CD4-positive, CD25-positive, alpha-beta regulatory T cell (primary cell): Measurements from ENCODE around the gene UBE2E2. TPM values are rescaled to one million over a fixed set of nuclear protein-coding genes. Genes with fewer than 3 reads are reported as not detected.
A peak's percentile ranks its signal among the peaks of the same experiment; 100 is the strongest.

ENCODE experiments used
- ATAC-seq, 2 donors: fragments of 150-1000 bp; cut with Tn5 transposase; one replicate each; pipeline ENCODE4 v1.10.0; 2021; ENCODE audit warnings: low read depth in 2 of 2, moderate number of reproducible peaks in 2 of 2, moderate library complexity in 1 of 2
- DNase-seq, 3 donors: peaks; one replicate each; pipeline versions ENCODE4 v3.0.0 to v3.0.0-alpha.2; 2012 to 2022; ENCODE audit warnings: mixed read lengths in 1 of 3
- H3K27ac ChIP-seq: one replicate; pipeline ENCODE4 v1.7.0; 2013; ENCODE audit warnings: mild to moderate bottlenecking, low read length; ENCODE audit not compliant: insufficient read depth, poor library complexity, severe bottlenecking
- H3K27me3 ChIP-seq: one replicate; pipeline ENCODE4 v1.7.0; 2013; ENCODE audit warnings: low read length; ENCODE audit not compliant: control insufficient read depth, insufficient read depth
- H3K36me3 ChIP-seq: one replicate; pipeline ENCODE4 v1.7.0; 2013; ENCODE audit warnings: mild to moderate bottlenecking, low read length, moderate library complexity; ENCODE audit not compliant: control insufficient read depth, insufficient read depth
- H3K4me1 ChIP-seq: 2 replicates; pipeline ENCODE4 v1.7.0; 2013; ENCODE audit warnings: mild to moderate bottlenecking, low read length; ENCODE audit not compliant: insufficient read depth, control insufficient read depth, poor library complexity, severe bottlenecking
- H3K4me3 ChIP-seq: one replicate; pipeline ENCODE4 v1.7.0; 2013; ENCODE audit warnings: low read depth, mild to moderate bottlenecking, low read length, moderate library complexity
- H3K9me3 ChIP-seq, 2 experiments: 1 replicate in 1 of 2; 2 replicates in 1 of 2; pipeline ENCODE4 v1.7.0; 2013; ENCODE audit warnings: low read length in 2 of 2, mild to moderate bottlenecking in 1 of 2, moderate library complexity in 1 of 2; ENCODE audit not compliant: control insufficient read depth in 2 of 2
- H3K27ac Mint-ChIP-seq, 3 donors: one replicate each; pipeline ENCODE4 v1.8.0; 2020 to 2022; ENCODE audit warnings: mild to moderate bottlenecking in 3 of 3, mixed read lengths in 3 of 3, moderate library complexity in 2 of 3
- H3K27me3 Mint-ChIP-seq: one replicate; pipeline ENCODE4 v1.8.0; 2022; ENCODE audit warnings: mild to moderate bottlenecking, mixed read lengths
- H3K36me3 Mint-ChIP-seq: one replicate; pipeline ENCODE4 v1.8.0; 2020; ENCODE audit warnings: mixed read lengths
- H3K4me1 Mint-ChIP-seq, 4 donors: one replicate each; pipeline ENCODE4 v1.8.0; 2020 to 2022; ENCODE audit warnings: mixed read lengths in 4 of 4, mild to moderate bottlenecking in 1 of 4
- H3K4me3 Mint-ChIP-seq, 4 donors: one replicate each; pipeline ENCODE4 v1.8.0; 2020 to 2022; ENCODE audit warnings: mild to moderate bottlenecking in 4 of 4, mixed read lengths in 4 of 4, moderate library complexity in 3 of 4
- H3K9me3 Mint-ChIP-seq, 7 donors: one replicate each; pipeline ENCODE4 v1.8.0; 2020 to 2022; ENCODE audit warnings: mixed read lengths in 7 of 7, mild to moderate bottlenecking in 3 of 7, moderate library complexity in 2 of 7
- polyA plus RNA-seq, 4 donors: library from polyadenylated mRNA; unstranded; fragments of 300-500 nt; fragmentation: Illumina TruSeq; gene quantifications; one replicate each; pipeline ENCODE4 v1.2.3, GENCODE V29; 2021
- total RNA-seq: library from RNA; stranded (reverse); gene quantifications from one replicate; pipeline ENCODE4 v1.2.3, GENCODE V29; 2022

Gene UBE2E2
- total and polyA plus RNA-seq, 5 donors from 2014 or later = 0.81 to 9.6 (median 1.8) TPM

DNA sequence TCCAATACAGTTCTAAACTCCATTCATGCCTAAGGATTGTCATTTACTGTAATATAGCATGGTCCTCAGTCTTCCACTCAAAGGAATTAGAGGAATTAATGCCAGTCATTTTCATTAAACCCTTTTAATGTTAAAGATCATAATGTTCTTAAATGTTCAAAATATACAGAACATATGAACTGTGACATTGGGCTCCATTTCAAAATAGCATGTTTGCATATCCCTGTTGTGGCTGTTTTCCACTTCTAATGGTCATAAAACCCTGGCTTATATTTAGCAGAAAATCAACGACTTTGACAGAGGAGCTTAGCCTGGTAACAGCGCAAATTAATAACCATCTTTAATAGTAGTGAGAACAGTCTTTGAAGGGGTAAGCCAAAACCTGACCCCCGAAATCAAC, 260.7 kb downstream of the UBE2E2 start:
- no peaks in the 10 kb centered on the region for H3K27me3 ChIP-seq
- no peaks in the 10 kb centered on the region for H3K4me1 ChIP-seq
- no peaks in the 10 kb centered on the region for H3K9me3 ChIP-seq
- Mint-ChIP-seq H3K27ac (no peak overlapping the region), H3K36me3 (no peaks in the 10 kb centered on the region), H3K4me1 (no peaks in the 10 kb centered on the region), H3K4me3 (no peak overlapping the region), H3K27me3 (no peaks in the 10 kb centered on the region), H3K9me3 (peaks cover 0 to 10% (median 2%) of the 10 kb centered on the region in 7 donors)
- H3K27ac ChIP-seq = no peak overlapping the region
- no peak overlapping the region for H3K4me3 ChIP-seq
- ATAC-seq = no peak
- DNase-seq = no peak
- no peaks in the 10 kb centered on the region for H3K36me3 ChIP-seq

DNA sequence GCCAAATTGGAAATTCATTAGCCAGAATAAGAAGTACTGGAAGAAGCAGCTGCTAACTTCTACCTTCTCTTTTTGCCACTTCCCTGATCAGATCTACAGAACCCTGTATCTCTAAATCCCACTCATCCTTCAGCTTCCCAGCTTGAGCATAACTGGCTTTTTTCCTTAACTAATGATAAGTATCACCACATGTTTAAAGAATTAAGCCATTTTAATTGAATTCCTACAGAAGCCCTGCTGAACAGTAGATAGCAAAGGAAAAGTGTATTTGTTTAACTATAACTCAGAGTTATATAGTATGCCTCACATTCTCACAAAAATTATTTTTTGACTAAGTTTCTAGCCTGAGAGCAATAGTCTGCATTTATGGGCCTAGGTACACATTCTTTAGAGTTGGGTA, 262.4 kb downstream of the UBE2E2 start:
- Mint-ChIP-seq H3K27me3 (no peaks in the 10 kb centered on the region), H3K4me1 (no peaks in the 10 kb centered on the region), H3K4me3 (no peak overlapping the region), H3K27ac (no peak overlapping the region), H3K36me3 (no peaks in the 10 kb centered on the region), H3K9me3 (peaks cover 0 to 10% (median 2%) of the 10 kb centered on the region in 7 donors)
- Histone ChIP-seq H3K4me1 (no peaks in the 10 kb centered on the region), H3K36me3 (no peaks in the 10 kb centered on the region), H3K9me3 (no peaks in the 10 kb centered on the region), H3K27ac (no peak overlapping the region), H3K27me3 (no peaks in the 10 kb centered on the region), H3K4me3 (no peak overlapping the region)
- ATAC-seq (no peak), DNase-seq (no peak)

DNA sequence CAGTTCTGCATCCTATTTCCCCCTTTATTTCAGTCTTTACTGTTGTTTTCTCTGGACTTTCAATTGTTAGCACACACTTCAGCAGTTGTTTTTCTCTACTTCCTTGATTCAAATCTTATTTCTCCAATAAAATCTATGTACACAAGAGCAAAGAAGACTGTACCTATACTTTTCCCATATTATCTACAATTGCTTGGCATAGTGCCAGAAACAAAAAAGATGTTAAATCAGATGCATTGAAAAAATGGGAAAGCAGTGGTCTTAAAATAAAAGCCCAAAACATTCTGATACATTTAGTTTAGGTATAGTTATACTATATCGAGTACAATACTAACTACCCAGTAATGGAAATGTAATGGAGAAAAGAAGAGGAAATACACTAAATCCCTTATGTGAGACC, 265.1 kb downstream of the UBE2E2 start:
- no peaks in the 10 kb centered on the region for H3K27me3 ChIP-seq
- no peak for ATAC-seq

DNA sequence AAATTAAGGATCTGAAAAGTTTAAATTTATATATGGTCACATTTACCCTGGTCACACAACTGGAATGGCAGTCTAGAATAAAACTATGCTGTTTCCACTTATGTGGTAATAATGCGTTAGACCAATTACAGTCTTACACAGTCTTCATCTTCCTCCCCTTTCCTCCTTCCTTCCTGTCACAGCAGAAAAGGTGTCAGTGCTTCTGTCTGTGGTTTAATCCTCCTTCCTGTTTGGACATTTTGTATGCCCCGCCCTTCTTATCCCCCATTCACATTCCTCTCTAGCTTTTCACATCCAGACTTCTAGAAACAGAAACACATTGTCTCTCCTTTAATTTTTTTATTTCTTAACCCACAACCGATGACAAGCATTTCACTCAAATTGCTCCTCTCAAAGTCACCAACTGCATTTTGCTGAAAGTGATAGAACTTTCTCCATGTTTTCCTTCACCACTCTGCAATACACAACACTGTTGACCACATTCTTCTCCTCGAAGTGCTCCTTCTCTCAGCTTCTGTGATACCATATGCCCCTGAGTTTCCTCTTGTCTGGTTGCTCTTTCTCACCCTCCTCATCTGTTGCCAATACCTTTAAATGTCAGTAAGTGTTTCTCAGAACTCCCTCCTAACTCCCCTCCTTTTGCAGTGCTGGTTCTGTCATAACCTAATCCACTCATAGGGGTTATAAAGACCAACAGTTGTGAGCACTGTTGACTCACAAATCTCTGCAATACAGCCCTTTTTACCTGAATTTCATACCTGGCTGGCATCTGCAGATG, 271.6 kb downstream of the UBE2E2 start:
- H3K27me3 ChIP-seq = no peaks in the 10 kb centered on the region
- Mint-ChIP-seq H3K36me3 (no peaks in the 10 kb centered on the region), H3K27me3 (no peaks in the 10 kb centered on the region)

More for the DNA sequence above, 265.1 kb downstream of the UBE2E2 start:
- H3K36me3 Mint-ChIP-seq = no peaks in the 10 kb centered on the region
- Histone ChIP-seq H3K36me3 (no peaks in the 10 kb centered on the region), H3K27ac (no peak overlapping the region), H3K4me1 (no peaks in the 10 kb centered on the region), H3K4me3 (no peak overlapping the region), H3K9me3 (no peaks in the 10 kb centered on the region)
- no peak overlapping the region for H3K4me3 Mint-ChIP-seq
- H3K27me3 Mint-ChIP-seq = no peaks in the 10 kb centered on the region
- H3K9me3 Mint-ChIP-seq = peaks cover 0 to 10% (median 2%) of the 10 kb centered on the region in 7 donors
- H3K27ac Mint-ChIP-seq = no peak overlapping the region
- H3K4me1 Mint-ChIP-seq = no peaks in the 10 kb centered on the region
- DNase-seq = no peak

DNA sequence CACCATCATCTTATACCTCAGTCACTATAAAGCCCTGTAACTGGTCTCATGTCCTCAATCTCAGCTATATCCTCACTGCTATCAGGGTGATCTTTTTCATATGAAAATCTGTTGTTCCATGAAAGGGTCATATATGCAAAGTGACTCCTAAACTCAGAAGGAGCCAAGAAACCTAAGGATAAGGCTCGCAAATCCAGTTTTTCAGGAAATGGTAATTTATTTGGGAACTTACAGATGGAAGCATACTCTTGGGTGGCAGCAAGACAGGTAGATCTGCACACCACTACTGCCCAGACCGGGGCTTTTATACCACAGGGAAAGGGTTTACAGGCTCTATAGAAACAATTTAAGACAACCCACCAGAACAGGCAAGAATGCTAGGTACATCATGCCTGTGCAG, 272.3 kb downstream of the UBE2E2 start:
- Mint-ChIP-seq H3K27ac (peak overlapping the region in 1 of 3 donors; percentile 48), H3K36me3 (no peaks in the 10 kb centered on the region), H3K4me1 (peaks cover 0 to 10% (median 5%) of the 10 kb centered on the region in 4 donors), H3K9me3 (peaks cover 0 to 15% (median 9%) of the 10 kb centered on the region in 7 donors), H3K4me3 (no peak overlapping the region), H3K27me3 (no peaks in the 10 kb centered on the region)
- H3K36me3 ChIP-seq = no peaks in the 10 kb centered on the region
- no peaks in the 10 kb centered on the region for H3K27me3 ChIP-seq
- no peak overlapping the region for H3K4me3 ChIP-seq
- ATAC-seq (no peak), DNase-seq (no peak)
- H3K9me3 ChIP-seq = peaks cover 0 to 12% of the 10 kb centered on the region in 2 experiments
- no peak overlapping the region for H3K27ac ChIP-seq
- H3K4me1 ChIP-seq = no peaks in the 10 kb centered on the region

More for the DNA sequence above, 271.6 kb downstream of the UBE2E2 start:
- Mint-ChIP-seq H3K9me3 (peaks cover 0 to 15% (median 9%) of the 10 kb centered on the region in 7 donors), H3K4me3 (peak overlapping the region in 2 of 4 donors; percentile 15 to 26), H3K4me1 (peaks cover 0 to 10% (median 5%) of the 10 kb centered on the region in 4 donors), H3K27ac (peak overlapping the region in 1 of 3 donors; percentile 48)
- H3K4me3 ChIP-seq = no peak overlapping the region
- H3K27ac ChIP-seq = no peak overlapping the region
- H3K36me3 ChIP-seq = no peaks in the 10 kb centered on the region
- peaks cover 0 to 7% of the 10 kb centered on the region in 2 experiments for H3K9me3 ChIP-seq
- peak; percentile 37 to 45 for ATAC-seq
- DNase-seq = peak in 1 of 3 donors; percentile 37
- H3K4me1 ChIP-seq = no peaks in the 10 kb centered on the region

DNA sequence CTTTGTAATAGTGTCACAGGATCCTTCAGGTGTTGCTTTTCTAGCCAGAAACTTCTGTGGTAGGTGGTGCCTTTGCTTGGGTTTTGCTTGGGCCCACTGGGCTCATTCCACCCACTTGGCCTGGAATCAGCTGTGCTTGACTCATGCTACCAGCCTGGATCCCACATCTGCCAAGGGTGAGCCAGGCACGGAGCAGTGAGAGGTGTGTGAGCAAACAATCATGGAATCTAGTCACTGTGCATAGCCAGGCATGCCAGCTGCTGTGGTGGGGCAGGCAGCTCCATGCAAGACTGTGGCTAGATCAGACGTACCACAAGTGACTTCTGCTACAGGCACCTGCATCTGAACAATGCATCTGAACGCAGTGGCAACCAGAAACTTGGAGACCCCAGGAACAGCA, 275.9 kb downstream of the UBE2E2 start:
- Mint-ChIP-seq H3K27ac (no peak overlapping the region), H3K9me3 (peaks cover 1 to 15% (median 10%) of the 10 kb centered on the region in 7 donors), H3K27me3 (no peaks in the 10 kb centered on the region), H3K4me1 (peaks cover 0 to 10% (median 5%) of the 10 kb centered on the region in 4 donors), H3K4me3 (no peak overlapping the region), H3K36me3 (peaks cover under 1% of the 10 kb centered on the region)
- DNase-seq (no peak), ATAC-seq (no peak)
- no peaks in the 10 kb centered on the region for H3K4me1 ChIP-seq
- H3K9me3 ChIP-seq = peaks cover 0 to 15% of the 10 kb centered on the region in 2 experiments
- H3K27ac ChIP-seq = no peak overlapping the region
- H3K27me3 ChIP-seq = no peaks in the 10 kb centered on the region
- no peaks in the 10 kb centered on the region for H3K36me3 ChIP-seq
- no peak overlapping the region for H3K4me3 ChIP-seq

DNA sequence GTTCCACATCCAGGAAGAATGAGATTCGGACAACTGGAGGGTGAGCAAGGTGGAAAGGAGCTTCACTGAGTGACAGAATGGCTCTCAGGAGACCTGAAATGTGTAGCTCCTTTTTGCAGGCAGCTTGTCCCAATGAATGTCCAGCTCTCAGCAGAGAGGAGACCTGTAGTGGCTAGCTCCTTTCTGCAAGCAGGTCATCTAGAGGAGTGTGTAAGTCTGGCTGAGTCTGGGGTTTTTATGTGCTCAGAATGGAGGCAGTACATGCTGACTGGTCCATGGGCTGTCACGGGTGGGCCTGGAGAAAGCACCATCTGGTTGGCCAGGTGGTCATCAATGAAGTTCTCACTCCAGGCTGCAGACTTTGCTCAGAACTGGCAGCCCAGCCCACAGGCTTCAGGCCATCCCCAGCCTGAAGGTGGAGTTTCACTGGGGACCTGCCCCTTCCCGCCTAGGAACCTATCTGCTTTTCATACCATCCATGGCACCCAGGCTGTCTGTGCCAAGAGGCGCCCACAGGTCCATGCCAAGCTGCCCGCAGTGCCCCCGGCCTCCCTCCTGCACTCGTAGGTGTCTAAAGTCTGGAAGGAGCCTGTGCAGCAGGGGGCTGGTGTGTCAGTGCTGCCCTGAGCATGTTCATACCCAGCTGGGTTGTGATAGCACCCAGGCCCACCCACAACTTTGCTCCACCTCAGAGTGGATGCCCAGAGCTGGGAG, 276.6 kb downstream of the UBE2E2 start:
- H3K27ac ChIP-seq = no peak overlapping the region
- peaks cover 0 to 15% of the 10 kb centered on the region in 2 experiments for H3K9me3 ChIP-seq
- Mint-ChIP-seq H3K9me3 (peaks cover 4 to 17% (median 10%) of the 10 kb centered on the region in 7 donors), H3K27me3 (no peaks in the 10 kb centered on the region), H3K27ac (no peak overlapping the region), H3K4me3 (no peak overlapping the region), H3K4me1 (peaks cover 0 to 6% (median 3%) of the 10 kb centered on the region in 4 donors), H3K36me3 (peaks cover 6% of the 10 kb centered on the region)
- ATAC-seq (no peak), DNase-seq (no peak)
- no peaks in the 10 kb centered on the region for H3K4me1 ChIP-seq
- no peaks in the 10 kb centered on the region for H3K27me3 ChIP-seq
- H3K36me3 ChIP-seq = no peaks in the 10 kb centered on the region
- no peak overlapping the region for H3K4me3 ChIP-seq
